OCI-LY7 (cell line): ENCODE measurements around the gene CTSH. TPM values are rescaled to one million over a fixed set of nuclear protein-coding genes. Genes with fewer than 3 reads are reported as not detected.

ENCODE experiments used
- BruUV-seq: library from RNA; stranded (reverse); fragments of 400-500 nt; replicated peaks from 2 replicates; lab custom pipeline; 2021; lab: Mats Ljungman, UMichigan
- CTCF ChIA-PET: fragments of 300-600 bp; sonication (Branson Sonifier 250); formaldehyde crosslinking; loops from one replicate; lab custom pipeline; 2022; ENCODE audit warnings: antibody characterized with exemption; ENCODE audit not compliant: unreplicated experiment; lab: Charles Lee
- POLR2A ChIA-PET: fragments of 300-600 bp; sonication (Branson Sonifier 250); formaldehyde crosslinking; loops from one replicate; lab custom pipeline; 2022; ENCODE audit warnings: antibody characterized with exemption; lab: Charles Lee
- DNase-seq: peaks from one replicate; pipeline ENCODE4 v3.0.0-alpha.2; 2015; ENCODE audit warnings: low spot score
- H2AFZ ChIP-seq: fragments of 200-600 bp; sonication (generic), shearing (Covaris generic); 2 replicates; pipeline ENCODE4 v1.6.1; 2014; ENCODE audit warnings: mild to moderate bottlenecking, antibody characterized with exemption, low read length, moderate library complexity
- H3K27ac ChIP-seq: fragments of 200-600 bp; sonication (generic); 2 replicates; pipeline ENCODE4 v1.5.1; 2014; ENCODE audit warnings: mixed run types, low read depth, mild to moderate bottlenecking, moderate library complexity, low read length, inconsistent platforms; ENCODE audit not compliant: poor library complexity, severe bottlenecking
- H3K36me3 ChIP-seq: fragments of 200-600 bp; sonication (generic); 2 replicates; pipeline ENCODE4 v1.6.1; 2014; ENCODE audit warnings: mild to moderate bottlenecking, antibody characterized with exemption, low read length, moderate library complexity, mixed read lengths; ENCODE audit not compliant: insufficient read depth
- H3K4me1 ChIP-seq: fragments of 200-600 bp; sonication (generic); 2 replicates; pipeline ENCODE4 v1.5.1; 2014; ENCODE audit warnings: mild to moderate bottlenecking, low read length; ENCODE audit not compliant: insufficient read depth, poor library complexity, severe bottlenecking
- H3K4me2 ChIP-seq: fragments of 200-600 bp; sonication (generic); 2 replicates; pipeline ENCODE4 v1.6.1; 2014; ENCODE audit warnings: mild to moderate bottlenecking, low read length
- H3K4me3 ChIP-seq: fragments of 200-600 bp; sonication (generic); 2 replicates; pipeline ENCODE4 v1.5.1; 2014; ENCODE audit warnings: mild to moderate bottlenecking, low read depth, low read length; ENCODE audit not compliant: poor library complexity, severe bottlenecking
- H3K79me2 ChIP-seq: fragments of 200-600 bp; sonication (generic); 2 replicates; pipeline ENCODE4 v1.6.1; 2016; ENCODE audit warnings: low read depth, mild to moderate bottlenecking, low read length, moderate library complexity, mixed read lengths; ENCODE audit not compliant: insufficient read depth
- H3K9me2 ChIP-seq: fragments of 200-600 bp; sonication (generic); 2 replicates; pipeline ENCODE4 v1.6.1; 2016; ENCODE audit warnings: mild to moderate bottlenecking, low read length, mixed read lengths; ENCODE audit not compliant: insufficient read depth
- H3K9me3 ChIP-seq: fragments of 200-600 bp; sonication (generic); 2 replicates; pipeline ENCODE4 v1.6.1; 2014; ENCODE audit warnings: mild to moderate bottlenecking, mixed run types, low read length, mixed read lengths
- H4K20me1 ChIP-seq: fragments of 200-600 bp; sonication (generic); 2 replicates; pipeline ENCODE4 v1.6.1; 2014; ENCODE audit warnings: mild to moderate bottlenecking, antibody characterized with exemption, low read length, moderate library complexity, mixed read lengths; ENCODE audit not compliant: insufficient read depth
- EZH2phosphoT487 ChIP-seq: fragments of 200-600 bp; sonication (generic); IDR thresholded peaks from 2 replicates; pipeline ENCODE4 v1.6.1; 2018; ENCODE audit warnings: low read depth, borderline replicate concordance, mild to moderate bottlenecking, mixed run types, antibody characterized with exemption, low read length, moderate library complexity, mixed read lengths
- intact Hi-C: fragments of 100-400 bp; cut with micrococcal nuclease; formaldehyde crosslinking; loops from one replicate; pipeline ENCODE4 v1.10.0; 2022; ENCODE audit not compliant: unreplicated experiment
- total RNA-seq, 2 experiments: library from RNA; depleted of rRNA in 1 of 2; stranded (reverse); fragments of >200 nt in 1 of 2; shearing (Covaris generic) in 1 of 2; gene quantifications; 2 replicates each; pipeline ENCODE4 v1.2.3, GENCODE V29; 2014 to 2022
- TF ChIP-seq, protein P1 (sequence below): fragments of 200-600 bp; sonication (generic); conservative IDR thresholded peaks from 2 replicates; pipeline ENCODE4 v1.5.1; 2014; ENCODE audit warnings: mild to moderate bottlenecking, antibody characterized with exemption, low read length, moderate library complexity, mixed read lengths

The CTSH gene
- total RNA-seq, 2 experiments from 2014 or later = 21.5 to 26.9 TPM

GRCh38 chr15:78909160-78909695 is 35.6 kb downstream of the CTSH start:
- Histone ChIP-seq H3K9me3 (no peaks in the 10 kb centered on the region), H3K9me2 (no peaks in the 10 kb centered on the region), H4K20me1 (no peaks in the 10 kb centered on the region), H3K79me2 (no peaks in the 10 kb centered on the region), H3K4me1 (no peaks in the 10 kb centered on the region), H2AFZ (no peak overlapping the region), H3K36me3 (peaks cover 94% of the 10 kb centered on the region), H3K4me2 (no peak overlapping the region), H3K4me3 (no peak overlapping the region), H3K27ac (no peak overlapping the region)
- no peak for DNase-seq
- intact Hi-C loops = loop anchor here (1.0 kb wide), 2 partner anchors 98 to 275 kb away; no protein-coding TSS in a partner anchor
- CTCF ChIA-PET = interaction anchor here (0.6 kb wide), 1 partner anchor 99 kb away, joined by 3 read pairs; no protein-coding TSS in a partner anchor
- BruUV-seq = no TSS peak
- POLR2A ChIA-PET = interaction anchor here (0.7 kb wide), 1 partner anchor 17 kb away, joined by 4 read pairs; no protein-coding TSS in a partner anchor
- no peak for TF ChIP-seq EZH2phosphoT487
- TF ChIP-seq, protein P1, sequence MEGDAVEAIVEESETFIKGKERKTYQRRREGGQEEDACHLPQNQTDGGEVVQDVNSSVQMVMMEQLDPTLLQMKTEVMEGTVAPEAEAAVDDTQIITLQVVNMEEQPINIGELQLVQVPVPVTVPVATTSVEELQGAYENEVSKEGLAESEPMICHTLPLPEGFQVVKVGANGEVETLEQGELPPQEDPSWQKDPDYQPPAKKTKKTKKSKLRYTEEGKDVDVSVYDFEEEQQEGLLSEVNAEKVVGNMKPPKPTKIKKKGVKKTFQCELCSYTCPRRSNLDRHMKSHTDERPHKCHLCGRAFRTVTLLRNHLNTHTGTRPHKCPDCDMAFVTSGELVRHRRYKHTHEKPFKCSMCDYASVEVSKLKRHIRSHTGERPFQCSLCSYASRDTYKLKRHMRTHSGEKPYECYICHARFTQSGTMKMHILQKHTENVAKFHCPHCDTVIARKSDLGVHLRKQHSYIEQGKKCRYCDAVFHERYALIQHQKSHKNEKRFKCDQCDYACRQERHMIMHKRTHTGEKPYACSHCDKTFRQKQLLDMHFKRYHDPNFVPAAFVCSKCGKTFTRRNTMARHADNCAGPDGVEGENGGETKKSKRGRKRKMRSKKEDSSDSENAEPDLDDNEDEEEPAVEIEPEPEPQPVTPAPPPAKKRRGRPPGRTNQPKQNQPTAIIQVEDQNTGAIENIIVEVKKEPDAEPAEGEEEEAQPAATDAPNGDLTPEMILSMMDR = no peak

GRCh38 chr15:78907577-78907976 is 37.3 kb downstream of the CTSH start:
- H3K9me2 ChIP-seq = no peaks in the 10 kb centered on the region
- no peak overlapping the region for H3K4me3 ChIP-seq
- H2AFZ ChIP-seq = no peak overlapping the region
- BruUV-seq = no TSS peak
- CTCF ChIA-PET = interaction anchor here (0.9 to 1.2 kb wide), 2 partner anchors 72 to 100 kb away, joined by 3 to 4 read pairs; no protein-coding TSS in a partner anchor
- no peaks in the 10 kb centered on the region for H4K20me1 ChIP-seq
- no peaks in the 10 kb centered on the region for H3K4me1 ChIP-seq
- intact Hi-C loops = no loop called here
- no peak overlapping the region for H3K4me2 ChIP-seq
- TF ChIP-seq, protein P1 = peak; percentile 52; the same call in 1 of the 2 replicates
- TF ChIP-seq EZH2phosphoT487 = no peak
- no peaks in the 10 kb centered on the region for H3K9me3 ChIP-seq
- no peaks in the 10 kb centered on the region for H3K79me2 ChIP-seq
- no peak overlapping the region for H3K27ac ChIP-seq
- DNase-seq = peak; percentile 24
- POLR2A ChIA-PET = interaction anchor here (0.6 kb wide), 1 partner anchor 34 kb away, joined by 4 read pairs; no protein-coding TSS in a partner anchor
- peaks cover 94% of the 10 kb centered on the region for H3K36me3 ChIP-seq

GRCh38 chr15:78906316-78906620 is 38.6 kb downstream of the CTSH start:
- Histone ChIP-seq H3K36me3 (peaks cover 95% of the 10 kb centered on the region), H3K4me3 (no peak overlapping the region), H3K27ac (no peak overlapping the region), H3K9me3 (no peaks in the 10 kb centered on the region), H3K4me1 (no peaks in the 10 kb centered on the region), H3K4me2 (no peak overlapping the region), H3K9me2 (no peaks in the 10 kb centered on the region), H4K20me1 (no peaks in the 10 kb centered on the region; the same call in 1 of the 2 replicates), H3K79me2 (no peaks in the 10 kb centered on the region), H2AFZ (no peak overlapping the region)
- POLR2A ChIA-PET = interaction anchor here (0.6 to 1.0 kb wide), 2 partner anchors 18 to 98 kb away, joined by 4 read pairs; no protein-coding TSS in a partner anchor
- no TSS peak for BruUV-seq
- no peak for DNase-seq
- TF ChIP-seq, protein P1 = no peak
- no peak for TF ChIP-seq EZH2phosphoT487
- CTCF ChIA-PET = no interaction called here
- intact Hi-C loops = no loop called here
